A204.1 (cell line): ENCODE measurements around the gene RAB4A.
"Not testable (repeated sequence)": the region's sequence is repeated elsewhere in the genome, so short reads cannot be mapped to it uniquely, and the experiment has no call there.

Source experiments
- FAIRE-seq: peaks from 2 replicates; lab custom pipeline; 2012; peaks lifted over from hg19 to GRCh38; lab: Jason Lieb, UNC

The RAB4A gene

DNA sequence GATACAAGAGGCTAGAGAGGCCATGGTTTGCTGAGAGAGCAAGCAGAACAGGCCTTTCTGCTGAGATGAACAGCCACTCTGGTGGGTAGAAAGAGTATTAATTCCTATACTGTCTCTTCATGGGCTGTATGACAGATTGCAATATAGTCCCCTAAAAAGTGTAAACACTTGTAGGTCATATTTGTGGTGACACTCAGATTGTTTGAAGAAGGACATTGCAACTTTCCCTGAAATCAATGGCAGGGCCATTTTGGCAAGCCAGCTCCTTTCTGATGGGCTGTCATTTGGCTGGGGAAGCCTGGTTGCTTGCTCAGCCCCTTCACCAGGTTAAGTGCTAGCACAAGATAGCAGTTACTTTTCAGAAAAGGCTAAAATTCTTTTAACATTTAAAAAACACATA, 27.5 kb downstream of the RAB4A start:
- FAIRE-seq, result no peak

GRCh38 chr1:229298887-229299503, 28.1 kb downstream of the RAB4A start:
- FAIRE-seq, result no peak

GRCh38 chr1:229300099-229300757, 29.3 kb downstream of the RAB4A start:
- no peak for FAIRE-seq

DNA sequence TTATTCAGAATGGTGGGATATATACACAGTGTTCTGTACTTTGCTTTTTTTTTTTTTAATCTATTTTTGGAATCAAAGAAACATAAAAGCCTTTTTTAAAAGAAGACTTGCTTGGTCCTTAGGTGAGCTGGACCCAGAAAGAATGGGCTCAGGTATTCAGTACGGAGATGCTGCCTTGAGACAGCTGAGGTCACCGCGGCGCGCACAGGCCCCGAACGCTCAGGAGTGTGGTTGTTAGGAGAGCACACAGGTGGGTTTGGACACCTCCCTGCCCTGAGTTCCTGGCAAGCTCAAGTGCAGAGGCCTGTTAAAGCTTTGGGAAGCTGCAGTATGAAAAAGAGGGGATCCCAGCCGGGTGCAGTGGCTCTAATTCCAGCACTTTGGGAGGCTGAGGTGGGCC, 31.8 kb downstream of the RAB4A start:
- no peak for FAIRE-seq

DNA sequence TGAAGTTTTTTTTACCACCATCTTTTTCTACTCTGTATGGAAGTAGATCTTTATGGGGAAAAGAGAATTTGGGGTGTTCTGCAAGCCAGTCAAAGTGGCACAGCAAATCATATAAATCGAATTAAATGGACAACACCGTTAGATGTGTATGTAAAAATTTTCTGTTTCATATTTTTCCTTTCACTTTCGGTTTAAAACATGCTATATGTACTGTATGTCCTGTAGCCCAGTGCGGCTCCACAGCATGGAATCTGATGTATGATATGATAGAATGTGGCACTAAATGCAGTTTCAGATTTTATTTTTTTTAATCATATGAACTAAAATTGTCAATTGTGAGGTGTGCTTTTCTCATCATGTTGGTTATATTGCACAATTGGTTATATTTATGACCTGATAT, 32.9 kb downstream of the RAB4A start:
- FAIRE-seq, result no peak

DNA sequence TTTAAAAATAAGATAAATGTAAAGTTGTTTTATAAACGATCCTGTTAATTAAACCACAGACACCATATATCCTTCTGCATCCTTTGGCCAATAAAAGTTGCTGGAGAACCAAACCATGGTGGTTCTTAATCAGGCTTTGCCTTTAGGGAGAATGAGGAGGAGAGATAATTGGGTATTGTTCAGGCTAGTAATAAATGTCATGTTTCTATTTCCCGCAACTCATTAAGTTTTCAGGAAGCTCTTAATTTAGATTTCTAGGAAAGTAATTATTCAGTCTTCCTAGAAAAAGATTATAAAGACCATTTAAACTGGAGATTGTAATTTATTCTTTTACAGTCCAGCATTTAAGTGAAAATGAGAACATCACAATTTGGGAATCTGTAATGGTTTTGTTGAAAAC, 34.5 kb downstream of the RAB4A start:
- FAIRE-seq, result no peak

GRCh38 chr1:229309074-229309473, 38.2 kb downstream of the RAB4A start:
- FAIRE-seq, result no peak

DNA sequence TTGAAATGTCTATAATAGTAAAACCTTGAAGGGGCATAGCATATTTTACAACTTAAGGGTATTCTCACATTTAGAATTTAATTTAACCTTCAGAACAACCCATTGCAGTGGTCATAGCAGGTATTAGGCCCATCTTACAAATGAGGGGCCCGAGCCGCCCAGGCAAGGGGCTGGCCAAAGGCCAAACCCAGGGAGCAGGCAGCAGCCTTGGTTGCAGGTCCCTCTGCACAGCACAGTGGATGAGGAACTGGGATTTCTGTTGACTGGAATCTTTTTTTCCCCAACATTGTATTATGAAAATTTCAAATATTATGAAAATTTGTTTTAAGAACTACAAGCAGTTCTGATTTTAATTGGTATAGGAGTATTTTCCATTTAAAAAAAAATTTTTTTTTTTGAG, 38.8 kb downstream of the RAB4A start:
- no peak for FAIRE-seq

- FAIRE-seq, result no peak
These were observed 39.9 kb downstream of the RAB4A start for GRCh38 chr1:229310833-229311232.

DNA sequence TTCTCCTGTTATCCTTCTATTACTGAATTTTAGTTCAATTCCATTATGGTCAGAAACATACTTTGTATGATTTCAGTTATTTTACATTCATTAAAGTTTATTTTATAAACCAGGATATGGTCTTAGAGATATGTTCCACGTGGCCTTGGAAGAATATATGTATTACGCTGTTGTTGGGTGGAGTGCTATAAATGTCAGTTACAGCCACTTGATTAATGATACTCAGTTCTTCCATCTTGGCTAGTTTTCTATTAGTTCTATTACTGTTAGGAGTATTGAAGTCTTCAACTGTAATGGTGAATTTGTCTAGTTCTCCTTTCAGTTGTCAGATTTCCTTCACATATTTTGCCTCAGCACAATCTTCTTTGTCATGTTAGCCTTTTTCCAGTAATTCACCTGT, 45.3 kb downstream of the RAB4A start:
- FAIRE-seq, result no peak

DNA sequence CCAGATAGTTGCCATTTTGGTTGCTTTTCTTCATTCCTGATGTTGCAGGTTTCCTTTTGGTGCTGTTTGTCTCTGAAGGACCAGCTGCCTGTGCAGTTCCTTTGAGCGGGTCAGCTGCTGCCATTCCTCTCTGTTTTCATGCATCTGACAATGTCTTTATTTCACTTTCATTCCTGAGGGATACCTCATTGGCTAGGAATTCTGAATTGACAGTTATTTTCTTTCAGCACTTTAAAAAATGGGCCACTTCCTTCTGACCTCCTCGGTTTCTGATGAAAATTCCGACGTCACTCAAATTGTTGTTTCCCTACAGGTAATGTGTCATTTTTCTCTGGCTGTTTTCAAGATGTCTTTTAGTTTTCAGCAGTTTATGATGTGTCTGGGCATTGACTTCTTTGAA, 47.1 kb downstream of the RAB4A start:
- no peak for FAIRE-seq

DNA sequence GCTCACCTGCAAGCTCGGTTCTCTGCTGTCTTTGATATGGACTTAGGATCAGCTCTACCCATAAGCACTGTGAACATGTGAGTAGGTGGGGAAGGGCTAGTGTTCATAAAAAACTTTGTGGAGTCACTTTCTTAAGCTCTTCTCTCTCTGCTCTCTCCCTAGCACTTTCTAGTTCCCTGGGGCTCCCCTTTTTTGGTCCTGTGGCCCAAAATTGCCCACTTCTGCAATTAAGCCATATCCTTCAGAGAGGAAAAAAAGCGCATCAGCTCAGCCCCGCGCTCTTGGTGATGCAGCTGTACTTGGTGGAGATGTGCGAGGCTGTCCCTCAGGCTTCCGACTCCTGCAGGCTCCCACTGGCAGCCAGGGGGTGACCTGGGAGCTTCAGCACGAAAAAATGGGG, 48.6 kb downstream of the RAB4A start:
- no peak for FAIRE-seq

- FAIRE-seq, result no peak
These were observed 52.3 kb downstream of the RAB4A start for GRCh38 chr1:229323201-229323600.

DNA sequence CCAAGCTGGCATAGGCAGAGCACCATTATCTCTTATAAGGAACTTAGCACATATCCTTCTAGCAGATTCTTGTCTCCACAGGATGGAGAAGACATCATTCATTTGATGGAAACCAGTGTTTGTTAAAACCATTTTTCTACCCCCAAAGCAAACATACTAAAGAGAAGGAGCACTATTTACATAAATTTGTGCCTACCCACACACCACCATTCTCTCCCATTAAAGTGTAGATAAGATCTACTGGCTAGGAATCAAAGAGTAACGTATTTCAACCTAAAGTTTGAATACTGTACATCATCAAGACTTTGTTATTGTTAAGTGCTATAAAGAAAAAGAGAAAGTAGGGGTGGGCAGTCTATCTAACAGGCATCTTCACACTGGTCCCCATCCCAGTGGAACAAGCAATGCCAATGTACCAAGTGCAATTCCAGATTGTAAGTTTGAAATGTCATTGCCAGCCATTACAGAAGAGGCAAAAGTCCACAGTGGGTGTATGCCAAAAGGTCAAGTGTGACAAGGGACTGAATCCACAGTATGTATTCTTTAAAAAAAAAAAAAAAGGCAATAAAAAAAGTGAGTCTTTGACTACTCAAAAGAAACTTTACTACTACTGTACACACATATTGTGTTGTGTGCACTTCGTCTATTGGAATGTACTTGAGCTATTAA, 53.1 kb downstream of the RAB4A start:
- FAIRE-seq, result no peak

GRCh38 chr1:229325401-229325800, 54.5 kb downstream of the RAB4A start:
- no peak for FAIRE-seq

- FAIRE-seq, result no peak
These were observed 55.1 kb downstream of the RAB4A start for GRCh38 chr1:229325853-229326487.

DNA sequence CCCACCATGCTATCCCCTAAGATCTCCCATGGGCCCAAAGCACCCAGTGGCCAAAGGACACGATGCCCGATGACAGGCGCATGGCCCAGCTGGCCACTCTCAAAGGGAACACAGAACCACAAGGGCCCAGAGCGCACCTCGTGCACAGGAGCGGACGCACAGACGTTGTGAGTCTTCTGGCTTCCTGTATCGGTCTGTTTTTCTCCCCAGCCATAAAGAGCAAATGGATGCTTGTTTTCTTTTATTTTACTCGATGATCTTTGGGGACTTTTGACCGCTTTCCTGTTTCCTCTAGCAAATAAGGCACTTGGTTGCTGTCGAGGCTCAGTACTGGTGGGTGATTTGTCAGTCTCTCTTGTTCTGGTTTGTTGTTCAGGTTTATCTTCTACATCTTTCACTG, 55.7 kb downstream of the RAB4A start:
- FAIRE-seq, result no peak

- FAIRE-seq, result not testable (repeated sequence)
These were observed 56.9 kb downstream of the RAB4A start for GRCh38 chr1:229327765-229328164.

- no peak for FAIRE-seq
These were observed 57.9 kb downstream of the RAB4A start for GRCh38 chr1:229328598-229329362.

DNA sequence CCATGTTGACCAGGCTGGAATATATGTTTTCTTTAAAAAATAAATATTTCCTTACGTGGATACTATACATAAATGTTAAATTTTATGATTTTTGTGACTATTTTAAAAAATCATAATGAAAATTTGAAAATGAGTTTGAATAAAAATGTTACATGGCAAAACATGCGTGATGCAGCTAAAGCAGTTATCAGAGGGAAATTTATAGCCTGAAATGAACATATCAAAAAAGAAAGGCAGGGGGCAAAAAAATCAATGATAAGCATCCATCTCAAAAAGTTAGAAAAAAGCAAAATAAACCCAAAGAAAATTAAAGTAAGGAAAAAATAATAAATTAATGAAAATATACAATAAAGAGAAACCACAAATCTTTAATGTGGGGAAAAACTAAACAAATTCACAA, 63.4 kb downstream of the RAB4A start:
- FAIRE-seq, result no peak

DNA sequence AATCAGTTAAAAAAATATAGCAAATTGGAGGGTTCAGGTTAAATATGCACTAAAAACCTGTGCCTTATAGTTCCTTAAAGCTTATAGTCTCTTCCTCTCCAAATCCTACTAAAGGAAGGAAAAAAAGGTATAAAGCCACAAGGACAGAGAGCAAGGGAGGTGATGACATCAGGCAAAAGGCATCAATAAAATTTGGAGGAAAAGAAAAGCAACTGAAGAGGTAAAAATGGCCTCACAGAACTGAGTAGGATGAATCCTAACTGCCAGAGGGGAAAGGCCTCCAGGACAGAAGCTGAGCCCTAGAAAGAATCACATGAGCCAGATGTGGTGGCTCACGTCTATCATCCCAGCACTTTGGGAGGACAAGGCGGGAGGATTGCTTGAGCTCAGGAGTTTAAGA, 63.8 kb downstream of the RAB4A start:
- FAIRE-seq, result no peak

DNA sequence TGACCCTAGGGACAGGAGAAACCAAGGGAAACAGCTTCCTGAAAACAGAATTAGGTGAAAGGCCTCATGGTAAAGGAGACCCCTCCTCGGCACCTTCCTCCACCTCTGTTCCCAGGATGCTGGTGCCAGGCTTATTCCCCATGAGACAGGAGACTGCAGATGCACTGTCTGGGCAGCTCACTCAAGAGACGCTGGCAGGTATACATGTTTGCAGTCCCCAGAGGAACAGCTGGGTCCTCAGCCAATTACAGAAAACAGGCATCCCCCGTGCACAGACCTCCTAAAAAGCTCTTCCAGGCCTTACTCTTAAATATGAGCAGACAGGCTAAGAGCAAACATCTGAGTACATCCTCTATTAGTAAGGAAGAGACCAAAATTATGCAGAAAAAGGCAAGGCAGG, 65.4 kb downstream of the RAB4A start:
- no peak for FAIRE-seq

- FAIRE-seq, result no peak
These were observed 68.2 kb downstream of the RAB4A start for GRCh38 chr1:229339086-229339485.
